Calu3 (cell line): Measurements from ENCODE around the gene CALR. TPM values are rescaled to one million over a fixed set of nuclear protein-coding genes. Genes with fewer than 3 reads are reported as not detected.

ENCODE experiments used
- BruUV-seq: library from RNA; stranded (reverse); fragments of 400-500 nt; replicated peaks from 2 replicates; lab custom pipeline; 2021; lab: Mats Ljungman, UMichigan
- CTCF ChIA-PET: fragments of 300-600 bp; sonication (Branson Sonifier 250); formaldehyde crosslinking; loops from one replicate; lab custom pipeline; 2022; ENCODE audit warnings: antibody characterized with exemption; lab: Charles Lee
- DNase-seq: peaks from one replicate; pipeline ENCODE4 v3.0.0; 2022
- H3K27ac Mint-ChIP-seq: one replicate; pipeline ENCODE4 v1.8.0; 2022; ENCODE audit warnings: mixed read lengths; ENCODE audit not compliant: unreplicated experiment
- H3K27me3 Mint-ChIP-seq: one replicate; pipeline ENCODE4 v1.8.0; 2022; ENCODE audit warnings: mixed read lengths; ENCODE audit not compliant: unreplicated experiment
- H3K36me3 Mint-ChIP-seq: one replicate; pipeline ENCODE4 v1.8.0; 2022; ENCODE audit warnings: mild to moderate bottlenecking, moderate library complexity, mixed read lengths; ENCODE audit not compliant: insufficient read depth, unreplicated experiment
- H3K4me1 Mint-ChIP-seq: one replicate; pipeline ENCODE4 v1.8.0; 2022; ENCODE audit warnings: mild to moderate bottlenecking, low read depth, mixed read lengths; ENCODE audit not compliant: unreplicated experiment
- H3K4me3 Mint-ChIP-seq: one replicate; pipeline ENCODE4 v1.8.0; 2022; ENCODE audit warnings: mild to moderate bottlenecking, low read depth, moderate library complexity, mixed read lengths; ENCODE audit not compliant: unreplicated experiment
- H3K9me3 Mint-ChIP-seq: one replicate; pipeline ENCODE4 v1.8.0; 2022; ENCODE audit warnings: low read depth, mixed read lengths; ENCODE audit not compliant: unreplicated experiment
- intact Hi-C: fragments of 100-400 bp; cut with micrococcal nuclease; formaldehyde crosslinking; loops from one replicate; pipeline ENCODE4 v1.10.0; 2022; ENCODE audit not compliant: unreplicated experiment
- total RNA-seq: library from RNA; stranded (reverse); gene quantifications from 2 replicates; pipeline ENCODE4 v1.2.3, GENCODE V29; 2022
- TF ChIP-seq, protein P1 (sequence below): fragments of 200-600 bp; IDR thresholded peaks from one replicate; pipeline ENCODE4 v1.8.0; 2022; ENCODE audit warnings: antibody characterized with exemption; ENCODE audit not compliant: unreplicated experiment

CALR gene
- total RNA-seq, 1 experiment from 2014 or later = 680 TPM

GRCh38 chr19:12940897-12941296 is 2.5 kb downstream of the CALR start:
- intact Hi-C loops = no loop called here
- H3K36me3 Mint-ChIP-seq = peaks cover 89% of the 10 kb centered on the region
- H3K4me1 Mint-ChIP-seq = peaks cover 16% of the 10 kb centered on the region
- peak overlapping the region; percentile 84 for H3K4me3 Mint-ChIP-seq
- no peaks in the 10 kb centered on the region for H3K27me3 Mint-ChIP-seq
- BruUV-seq = no TSS peak
- H3K27ac Mint-ChIP-seq = peak overlapping the region; percentile 99
- no peak for DNase-seq
- CTCF ChIA-PET = no interaction called here
- no peaks in the 10 kb centered on the region for H3K9me3 Mint-ChIP-seq
- TF ChIP-seq, protein P1, sequence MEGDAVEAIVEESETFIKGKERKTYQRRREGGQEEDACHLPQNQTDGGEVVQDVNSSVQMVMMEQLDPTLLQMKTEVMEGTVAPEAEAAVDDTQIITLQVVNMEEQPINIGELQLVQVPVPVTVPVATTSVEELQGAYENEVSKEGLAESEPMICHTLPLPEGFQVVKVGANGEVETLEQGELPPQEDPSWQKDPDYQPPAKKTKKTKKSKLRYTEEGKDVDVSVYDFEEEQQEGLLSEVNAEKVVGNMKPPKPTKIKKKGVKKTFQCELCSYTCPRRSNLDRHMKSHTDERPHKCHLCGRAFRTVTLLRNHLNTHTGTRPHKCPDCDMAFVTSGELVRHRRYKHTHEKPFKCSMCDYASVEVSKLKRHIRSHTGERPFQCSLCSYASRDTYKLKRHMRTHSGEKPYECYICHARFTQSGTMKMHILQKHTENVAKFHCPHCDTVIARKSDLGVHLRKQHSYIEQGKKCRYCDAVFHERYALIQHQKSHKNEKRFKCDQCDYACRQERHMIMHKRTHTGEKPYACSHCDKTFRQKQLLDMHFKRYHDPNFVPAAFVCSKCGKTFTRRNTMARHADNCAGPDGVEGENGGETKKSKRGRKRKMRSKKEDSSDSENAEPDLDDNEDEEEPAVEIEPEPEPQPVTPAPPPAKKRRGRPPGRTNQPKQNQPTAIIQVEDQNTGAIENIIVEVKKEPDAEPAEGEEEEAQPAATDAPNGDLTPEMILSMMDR = no peak

DNA sequence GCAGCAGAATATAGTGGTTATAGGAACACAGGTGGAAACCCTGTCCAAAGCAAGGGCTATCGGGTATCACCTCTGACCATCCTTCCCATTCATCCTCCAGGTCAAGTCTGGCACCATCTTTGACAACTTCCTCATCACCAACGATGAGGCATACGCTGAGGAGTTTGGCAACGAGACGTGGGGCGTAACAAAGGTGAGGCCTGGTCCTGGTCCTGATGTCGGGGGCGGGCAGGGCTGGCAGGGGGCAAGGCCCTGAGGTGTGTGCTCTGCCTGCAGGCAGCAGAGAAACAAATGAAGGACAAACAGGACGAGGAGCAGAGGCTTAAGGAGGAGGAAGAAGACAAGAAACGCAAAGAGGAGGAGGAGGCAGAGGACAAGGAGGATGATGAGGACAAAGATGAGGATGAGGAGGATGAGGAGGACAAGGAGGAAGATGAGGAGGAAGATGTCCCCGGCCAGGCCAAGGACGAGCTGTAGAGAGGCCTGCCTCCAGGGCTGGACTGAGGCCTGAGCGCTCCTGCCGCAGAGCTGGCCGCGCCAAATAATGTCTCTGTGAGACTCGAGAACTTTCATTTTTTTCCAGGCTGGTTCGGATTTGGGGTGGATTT is 5.1 kb downstream of the CALR start:
- CTCF ChIA-PET = interaction anchor here (0.7 kb wide), 2 partner anchors 17 to 21 kb away, joined by 3 to 5 read pairs; no protein-coding TSS in a partner anchor
- peaks cover 9% of the 10 kb centered on the region for H3K4me1 Mint-ChIP-seq

DNA sequence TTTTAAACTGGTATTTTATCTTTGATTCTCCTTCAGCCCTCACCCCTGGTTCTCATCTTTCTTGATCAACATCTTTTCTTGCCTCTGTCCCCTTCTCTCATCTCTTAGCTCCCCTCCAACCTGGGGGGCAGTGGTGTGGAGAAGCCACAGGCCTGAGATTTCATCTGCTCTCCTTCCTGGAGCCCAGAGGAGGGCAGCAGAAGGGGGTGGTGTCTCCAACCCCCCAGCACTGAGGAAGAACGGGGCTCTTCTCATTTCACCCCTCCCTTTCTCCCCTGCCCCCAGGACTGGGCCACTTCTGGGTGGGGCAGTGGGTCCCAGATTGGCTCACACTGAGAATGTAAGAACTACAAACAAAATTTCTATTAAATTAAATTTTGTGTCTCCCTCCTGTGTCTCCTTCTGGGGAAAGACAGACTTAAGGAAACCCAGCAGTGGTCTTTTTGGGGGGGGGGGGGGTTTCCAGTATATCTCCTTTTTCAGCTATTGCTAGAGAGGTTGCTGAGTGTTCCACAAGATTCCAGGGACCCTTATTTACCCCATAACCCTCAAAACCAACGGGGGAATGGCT is 5.8 kb downstream of the CALR start:
- intact Hi-C loops = no loop called here
- Mint-ChIP-seq H3K27ac (peak overlapping the region; percentile 67), H3K4me3 (peak overlapping the region; percentile 14), H3K9me3 (no peaks in the 10 kb centered on the region), H3K36me3 (peaks cover 92% of the 10 kb centered on the region), H3K27me3 (no peaks in the 10 kb centered on the region), H3K4me1 (peaks cover 9% of the 10 kb centered on the region)
- DNase-seq = no peak
- BruUV-seq = no TSS peak
- TF ChIP-seq, protein P1 = no peak
- CTCF ChIA-PET = interaction anchor here (0.7 kb wide), 1 partner anchor 21 kb away, joined by 3 read pairs; no protein-coding TSS in a partner anchor

More for the DNA sequence above, 5.1 kb downstream of the CALR start:
- H3K36me3 Mint-ChIP-seq = peaks cover 98% of the 10 kb centered on the region
- H3K4me3 Mint-ChIP-seq = peak overlapping the region; percentile 14
- H3K27ac Mint-ChIP-seq = peak overlapping the region; percentile 67
- no TSS peak for BruUV-seq
- no peak for DNase-seq
- no peaks in the 10 kb centered on the region for H3K9me3 Mint-ChIP-seq
- intact Hi-C loops = no loop called here
- no peaks in the 10 kb centered on the region for H3K27me3 Mint-ChIP-seq
- TF ChIP-seq, protein P1 = no peak

GRCh38 chr19:12945479-12946091 is 7.2 kb downstream of the CALR start, which contains the start of gene RAD23A:
RAD23A (plus strand) TSS chr19:12945862; CDS start chr19:12945949, 87 bp downstream.
- Mint-ChIP-seq H3K4me1 (peaks cover 9% of the 10 kb centered on the region), H3K4me3 (peak within 1 kb of the TSS; percentile 79), H3K27me3 (no peaks in the 10 kb centered on the region), H3K27ac (peak within 1 kb of the TSS; percentile 96), H3K9me3 (no peaks in the 10 kb centered on the region), H3K36me3 (peaks cover 91% of the 10 kb centered on the region)
- DNase-seq = peak; percentile 95
- CTCF ChIA-PET = no interaction called here
- TF ChIP-seq, protein P1 = no peak
- intact Hi-C loops = no loop called here
- BruUV-seq = no TSS peak
